SK-N-SH (cell line): ENCODE measurements around the gene SMURF1. TPM values are rescaled to one million over a fixed set of nuclear protein-coding genes. Genes with fewer than 3 reads are reported as not detected.

Experiments used
- CTCF ChIA-PET: fragments of 300-600, 350-600 bp; formaldehyde crosslinking; extraction: SDS; loops from one replicate; lab custom pipeline; 2021; lab: Yijun Ruan, JAX
- POLR2A ChIA-PET: fragments of 350-600 bp; sonication (Branson Sonifier 250); formaldehyde crosslinking; extraction: SDS; loops from one replicate; lab custom pipeline; 2020; ENCODE audit warnings: antibody characterized with exemption, inconsistent platforms; lab: Yijun Ruan, JAX
- DNase-seq: peaks from one replicate; pipeline ENCODE4 v3.0.0; 2012
- H2AFZ ChIP-seq: fragments of 200-600 bp; sonication (generic); 2 replicates; pipeline ENCODE4 v1.8.1; 2016; ENCODE audit warnings: antibody characterized with exemption, mild to moderate bottlenecking, low read depth
- H3F3A ChIP-seq: fragments of 200-600 bp; sonication (generic); replicated peaks from 2 replicates; pipeline ENCODE3; 2016; ENCODE audit warnings: antibody characterized with exemption, mild to moderate bottlenecking; ENCODE audit not compliant: insufficient read depth
- H3K27ac ChIP-seq, 2 experiments: fragments of 200-500 bp in 1 of 2; fragments of 200-600 bp in 1 of 2; sonication (Bioruptor generic) in 1 of 2; sonication (generic), shearing (Covaris generic) in 1 of 2; 2 replicates each; pipeline versions ENCODE4 v1.5.1 to v1.6.1; 2014 to 2016; ENCODE audit warnings: low read depth in 2 of 2, inconsistent platforms in 1 of 2, low read length in 1 of 2, mild to moderate bottlenecking in 1 of 2, mixed read lengths in 1 of 2
- H3K27me3 ChIP-seq: fragments of 200-600 bp; sonication (generic), shearing (Covaris generic); 2 replicates; pipeline ENCODE4 v1.6.1; 2016; ENCODE audit warnings: mixed run types; ENCODE audit not compliant: insufficient read depth
- H3K36me3 ChIP-seq, 2 experiments: fragments of 200-500 bp in 1 of 2; fragments of 200-600 bp in 1 of 2; sonication (Bioruptor generic) in 1 of 2; sonication (generic) in 1 of 2; replicated peaks in 1 of 2; 2 replicates each; pipeline versions ENCODE3 to v1.5.1; 2014 to 2016; ENCODE audit warnings: low read length in 1 of 2, mild to moderate bottlenecking in 1 of 2; ENCODE audit not compliant: insufficient read depth in 2 of 2, control insufficient read depth in 1 of 2
- H3K4me1 ChIP-seq, 2 experiments: fragments of 200-500 bp in 1 of 2; fragments of 200-600 bp in 1 of 2; sonication (Bioruptor generic) in 1 of 2; sonication (generic), shearing (Covaris generic) in 1 of 2; 2 replicates each; pipeline versions ENCODE4 v1.5.1 to v1.6.1; 2014 to 2016; ENCODE audit warnings: low read depth in 1 of 2, low read length in 1 of 2, mixed run types in 1 of 2; ENCODE audit not compliant: insufficient read depth in 2 of 2, control insufficient read depth in 1 of 2
- H3K4me2 ChIP-seq: fragments of 200-600 bp; sonication (generic), shearing (Covaris generic); 2 replicates; pipeline ENCODE4 v1.6.1; 2017; ENCODE audit warnings: mixed run types
- H3K4me3 ChIP-seq, 2 experiments: fragments of 200-500 bp in 1 of 2; fragments of 200-600 bp in 1 of 2; sonication (Bioruptor generic) in 1 of 2; sonication (generic), shearing (Covaris generic) in 1 of 2; 2 replicates each; pipeline versions ENCODE4 v1.5.1 to v1.8.1; 2014 to 2016; ENCODE audit warnings: low read depth in 2 of 2, inconsistent platforms in 1 of 2, low read length in 1 of 2, mild to moderate bottlenecking in 1 of 2, mixed read lengths in 1 of 2, moderate library complexity in 1 of 2
- H3K79me2 ChIP-seq: fragments of 200-600 bp; sonication (generic); 2 replicates; pipeline ENCODE4 v1.8.1; 2017; ENCODE audit warnings: mild to moderate bottlenecking; ENCODE audit not compliant: insufficient read depth
- H3K9ac ChIP-seq: fragments of 200-600 bp; sonication (generic); 2 replicates; pipeline ENCODE4 v1.6.1; 2017; ENCODE audit warnings: mixed run types
- H3K9me2 ChIP-seq: fragments of 200-600 bp; sonication (generic); 2 replicates; pipeline ENCODE4 v1.6.1; 2017; ENCODE audit warnings: mixed run types
- H3K9me3 ChIP-seq: fragments of 200-600 bp; sonication (generic); 2 replicates; pipeline ENCODE4 v1.6.1; 2017; ENCODE audit warnings: mixed run types, mild to moderate bottlenecking, moderate library complexity
- H4K20me1 ChIP-seq: fragments of 200-600 bp; sonication (generic); 2 replicates; pipeline ENCODE4 v1.6.1; 2017; ENCODE audit warnings: mild to moderate bottlenecking, mixed run types; ENCODE audit not compliant: insufficient read depth
- CHD2 ChIP-seq: fragments of 150-350 bp; IDR thresholded peaks from 2 replicates; pipeline ENCODE4 v1.6.1; 2018; ENCODE audit warnings: low read length; ENCODE audit not compliant: partially characterized antibody
- EP300 ChIP-seq, 2 experiments: IDR thresholded peaks; 2 replicates each; pipeline versions ENCODE4 v1.4.0 to v1.6.1; 2012; ENCODE audit warnings: borderline replicate concordance in 1 of 2, low read depth in 1 of 2, low read length in 1 of 2
- EZH2phosphoT487 ChIP-seq: fragments of 200-600 bp; sonication (generic); IDR thresholded peaks from 2 replicates; pipeline ENCODE4 v1.6.1; 2017; ENCODE audit warnings: low read depth, mixed run types, mild to moderate bottlenecking, antibody characterized with exemption, moderate library complexity, borderline replicate concordance
- FOSL2 ChIP-seq: IDR thresholded peaks from 2 replicates; pipeline ENCODE4 v1.4.0; 2012; ENCODE audit warnings: low read depth, mild to moderate bottlenecking, moderate library complexity, borderline replicate concordance
- FOXM1 ChIP-seq: IDR thresholded peaks from 2 replicates; pipeline ENCODE4 v1.4.0; 2012; ENCODE audit warnings: low read depth, mild to moderate bottlenecking
- NFIC ChIP-seq: IDR thresholded peaks from 2 replicates; pipeline ENCODE4 v1.4.0; 2012; ENCODE audit warnings: borderline replicate concordance
- PBX3 ChIP-seq: IDR thresholded peaks from 2 replicates; pipeline ENCODE4; 2012
- POLR2AphosphoS5 ChIP-seq: IDR thresholded peaks from 2 replicates; pipeline ENCODE4 v1.6.1; 2012; ENCODE audit warnings: low read depth, low read length
- RAD21 ChIP-seq: IDR thresholded peaks from 2 replicates; pipeline ENCODE4 v1.6.1; 2012; ENCODE audit warnings: mild to moderate bottlenecking, low read length
- RCOR1 ChIP-seq: fragments of 150-350 bp; IDR thresholded peaks from 2 replicates; pipeline ENCODE4 v1.6.1; 2017; ENCODE audit warnings: antibody characterized with exemption, low read length
- RFX5 ChIP-seq: IDR thresholded peaks from 2 replicates; pipeline ENCODE4 v1.6.1; 2012; ENCODE audit warnings: mild to moderate bottlenecking, improper control_type of control experiment, low read length
- SMC3 ChIP-seq: IDR thresholded peaks from 2 replicates; pipeline ENCODE4 v1.6.1; 2012; ENCODE audit warnings: low read depth, low read length, improper control_type of control experiment
- TEAD4 ChIP-seq: IDR thresholded peaks from 2 replicates; pipeline ENCODE4 v1.4.0; 2012; ENCODE audit warnings: mild to moderate bottlenecking, borderline replicate concordance; ENCODE audit not compliant: insufficient read depth
- YY1 ChIP-seq: IDR thresholded peaks from 2 replicates; pipeline ENCODE4 v1.4.0; 2012; ENCODE audit warnings: low read depth, mild to moderate bottlenecking
- WGBS: methylation state at CpG from one replicate; pipeline ENCODE4 v1.1.6; 2017; ENCODE audit warnings: low lambda C conversion rate; 5-methylcytosine and 5-hydroxymethylcytosine counted together
- polyA plus RNA-seq, 3 experiments: library from polyadenylated mRNA; depleted of rRNA; stranded (reverse); fragments of >200 nt; gene quantifications; 2 replicates each; pipeline ENCODE4 v1.2.3, GENCODE V29; 2012
- TF ChIP-seq, protein P1 (sequence below): fragments of 150-350 bp; IDR thresholded peaks from 2 replicates; pipeline ENCODE4 v1.6.1; 2016; ENCODE audit warnings: mild to moderate bottlenecking, low read depth, low read length
- TF ChIP-seq, protein P2 (sequence below): fragments of 200-600 bp; sonication (generic); IDR thresholded peaks from 2 replicates; pipeline ENCODE4 v1.6.1; 2017; ENCODE audit warnings: antibody characterized with exemption, mild to moderate bottlenecking, moderate library complexity

SMURF1 gene
- polyA plus RNA-seq, 1 of the 3 experiments (the other 2 are of a cell fraction) = 12.9 TPM

DNA sequence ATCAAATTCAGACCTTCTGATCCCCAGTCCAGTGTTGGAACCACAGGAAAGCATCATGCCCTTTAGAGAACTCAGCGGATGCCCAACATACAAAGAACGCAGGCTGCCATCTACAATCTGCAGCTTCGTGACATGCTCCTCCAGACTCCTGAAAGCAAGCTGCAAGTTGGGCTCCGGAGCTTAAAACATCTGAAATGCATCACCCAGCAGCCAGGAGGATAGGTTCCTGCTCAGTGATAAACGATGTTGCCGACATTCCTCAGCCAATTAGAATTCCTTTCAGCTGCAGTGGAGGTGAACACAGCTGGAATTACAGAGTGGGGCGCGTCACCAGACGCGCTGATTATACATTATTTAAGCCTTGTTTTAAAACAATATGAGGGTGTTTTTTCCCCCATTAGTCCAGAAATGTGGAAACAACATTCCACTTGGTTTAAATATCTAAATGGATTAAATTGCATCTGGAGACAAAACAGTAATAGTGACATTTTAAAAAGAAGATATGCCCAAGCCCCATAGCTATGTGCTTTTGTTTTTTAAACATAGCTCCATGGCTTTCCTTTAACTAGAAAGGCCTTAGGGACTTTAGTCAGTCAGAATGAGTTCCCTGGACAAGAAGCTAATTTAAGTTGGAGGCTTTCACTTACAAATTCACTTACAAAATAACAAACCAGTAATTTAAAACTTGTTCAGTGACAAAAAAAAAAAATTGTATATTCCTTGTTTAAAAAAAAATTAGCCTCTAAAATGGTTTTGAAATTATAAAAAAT is 6.3 kb downstream of the SMURF1 start (continued):
- TF ChIP-seq FOSL2 = no peak; the same call in 1 of the 2 replicates
- no peak for TF ChIP-seq RAD21
- no peak for TF ChIP-seq POLR2AphosphoS5
- TF ChIP-seq, protein P1, sequence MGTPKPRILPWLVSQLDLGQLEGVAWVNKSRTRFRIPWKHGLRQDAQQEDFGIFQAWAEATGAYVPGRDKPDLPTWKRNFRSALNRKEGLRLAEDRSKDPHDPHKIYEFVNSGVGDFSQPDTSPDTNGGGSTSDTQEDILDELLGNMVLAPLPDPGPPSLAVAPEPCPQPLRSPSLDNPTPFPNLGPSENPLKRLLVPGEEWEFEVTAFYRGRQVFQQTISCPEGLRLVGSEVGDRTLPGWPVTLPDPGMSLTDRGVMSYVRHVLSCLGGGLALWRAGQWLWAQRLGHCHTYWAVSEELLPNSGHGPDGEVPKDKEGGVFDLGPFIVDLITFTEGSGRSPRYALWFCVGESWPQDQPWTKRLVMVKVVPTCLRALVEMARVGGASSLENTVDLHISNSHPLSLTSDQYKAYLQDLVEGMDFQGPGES = no peak
- no peak for TF ChIP-seq NFIC
- no peak for TF ChIP-seq CHD2
- TF ChIP-seq, protein P2, sequence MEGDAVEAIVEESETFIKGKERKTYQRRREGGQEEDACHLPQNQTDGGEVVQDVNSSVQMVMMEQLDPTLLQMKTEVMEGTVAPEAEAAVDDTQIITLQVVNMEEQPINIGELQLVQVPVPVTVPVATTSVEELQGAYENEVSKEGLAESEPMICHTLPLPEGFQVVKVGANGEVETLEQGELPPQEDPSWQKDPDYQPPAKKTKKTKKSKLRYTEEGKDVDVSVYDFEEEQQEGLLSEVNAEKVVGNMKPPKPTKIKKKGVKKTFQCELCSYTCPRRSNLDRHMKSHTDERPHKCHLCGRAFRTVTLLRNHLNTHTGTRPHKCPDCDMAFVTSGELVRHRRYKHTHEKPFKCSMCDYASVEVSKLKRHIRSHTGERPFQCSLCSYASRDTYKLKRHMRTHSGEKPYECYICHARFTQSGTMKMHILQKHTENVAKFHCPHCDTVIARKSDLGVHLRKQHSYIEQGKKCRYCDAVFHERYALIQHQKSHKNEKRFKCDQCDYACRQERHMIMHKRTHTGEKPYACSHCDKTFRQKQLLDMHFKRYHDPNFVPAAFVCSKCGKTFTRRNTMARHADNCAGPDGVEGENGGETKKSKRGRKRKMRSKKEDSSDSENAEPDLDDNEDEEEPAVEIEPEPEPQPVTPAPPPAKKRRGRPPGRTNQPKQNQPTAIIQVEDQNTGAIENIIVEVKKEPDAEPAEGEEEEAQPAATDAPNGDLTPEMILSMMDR = peak; percentile 11; the same call in 1 of the 2 replicates
- peak; percentile 47 to 55; a peak in 1 of 4 replicates for TF ChIP-seq EP300 (IDR thresholded peaks at IDR 0.05; ENCODE audit: borderline replicate concordance in 1 of 2, low read depth in 1 of 2, low read length in 1 of 2)
- TF ChIP-seq EZH2phosphoT487 = no peak
- TF ChIP-seq, all 33 proteins: peak for 13

DNA sequence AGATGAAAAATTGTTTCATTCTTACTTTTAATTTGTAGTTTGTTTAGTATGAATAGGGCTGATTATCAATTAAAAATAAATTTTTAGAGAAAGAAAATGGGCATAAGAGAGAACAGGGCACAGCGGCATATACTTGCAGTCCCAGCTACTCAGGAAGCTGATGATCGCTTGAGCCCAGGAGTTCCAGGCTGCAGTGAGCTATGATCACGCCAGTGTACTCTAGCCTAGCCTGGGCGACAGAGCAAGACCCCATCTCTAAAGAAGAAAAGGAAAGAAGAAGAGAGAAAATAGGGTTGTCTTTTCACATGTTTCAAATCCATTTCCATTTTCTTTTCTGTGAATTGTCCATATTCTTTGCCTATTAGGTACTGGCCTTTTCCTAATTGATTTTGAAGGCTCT is 8.0 kb downstream of the SMURF1 start:
- WGBS = 95% methylated on average over 4 of the region's 4 CpGs
- Histone ChIP-seq H3K4me1 (peaks cover 17 to 31% of the 10 kb centered on the region in 2 experiments), H3K9me2 (no peaks in the 10 kb centered on the region), H3F3A (peaks cover 32% of the 10 kb centered on the region), H3K79me2 (peaks cover 100% of the 10 kb centered on the region), H3K9ac (no peak overlapping the region), H4K20me1 (peaks cover 100% of the 10 kb centered on the region), H2AFZ (no peak overlapping the region), H3K27ac (no peak overlapping the region), H3K27me3 (no peaks in the 10 kb centered on the region), H3K4me2 (no peak overlapping the region), H3K36me3 (peaks cover 0 to 4% of the 10 kb centered on the region in 2 experiments), H3K4me3 (no peak overlapping the region), H3K9me3 (no peaks in the 10 kb centered on the region)
- no peak for DNase-seq
- TF ChIP-seq RFX5 (no peak), CHD2 (no peak), EP300 (IDR thresholded peaks at IDR 0.05; ENCODE audit: borderline replicate concordance in 1 of 2, low read depth in 1 of 2, low read length in 1 of 2) (no peak), SMC3 (no peak), NFIC (no peak), YY1 (no peak), EZH2phosphoT487 (no peak), RCOR1 (no peak), TEAD4 (no peak), POLR2AphosphoS5 (no peak), FOSL2 (no peak), FOXM1 (no peak), PBX3 (no peak)
- ChIA-PET CTCF (no interaction called here), POLR2A (no interaction called here)
